Keratinocyte (primary cell): ENCODE measurements around the gene TRIM74.
"Not testable (repeated sequence)": the region's sequence is repeated elsewhere in the genome, so short reads cannot be mapped to it uniquely, and the experiment has no call there.

Source experiments
- CTCF ChIP-seq, 3 experiments: IDR thresholded peaks in 1 of 3; conservative IDR thresholded peaks in 1 of 3; optimal IDR thresholded peaks in 1 of 3; 2 replicates in 2 of 3; 3 replicates in 1 of 3; pipeline versions ENCODE3 to v1.5.1; 2011; ENCODE audit warnings: low read length in 3 of 3, mild to moderate bottlenecking in 3 of 3, moderate library complexity in 2 of 3, control low read depth in 1 of 3, inconsistent platforms in 1 of 3; ENCODE audit not compliant: insufficient read depth in 2 of 3; ENCODE audit errors: extremely low read depth in 1 of 3
- EZH2 ChIP-seq: IDR thresholded peaks from one replicate; pipeline ENCODE4 v1.6.1; 2012; ENCODE audit warnings: inconsistent platforms, mild to moderate bottlenecking, low read length, moderate library complexity

GRCh38 chr7:72966892-72967291, 2.4 kb downstream of the TRIM74 start:
- not testable (repeated sequence) for TF ChIP-seq CTCF (optimal IDR thresholded peaks at IDR 0.05 in 1 of 3, IDR thresholded peaks at IDR 0.05 in 1 of 3, conservative IDR thresholded peaks at IDR 0.05 in 1 of 3; ENCODE audit: extremely low read depth in 1 of 3, insufficient read depth in 2 of 3, low read length in 3 of 3); EZH2
